DMS53 treated with DMSO at 0.1 percent for 48 hours (cell line): ENCODE data around the gene F7.

Source experiments
- DNase-seq: peaks from one replicate; lab custom pipeline; 2025; ENCODE audit not compliant: unreplicated experiment; lab: John Stamatoyannopoulos, UW

The F7 gene

GRCh38 chr13:113167575-113167974 lies 62.0 kb downstream of the F7 start:
- no peak for DNase-seq

- no peak for DNase-seq
Observed at GRCh38 chr13:113168211-113168610, 62.6 kb downstream of the F7 start.

DNA sequence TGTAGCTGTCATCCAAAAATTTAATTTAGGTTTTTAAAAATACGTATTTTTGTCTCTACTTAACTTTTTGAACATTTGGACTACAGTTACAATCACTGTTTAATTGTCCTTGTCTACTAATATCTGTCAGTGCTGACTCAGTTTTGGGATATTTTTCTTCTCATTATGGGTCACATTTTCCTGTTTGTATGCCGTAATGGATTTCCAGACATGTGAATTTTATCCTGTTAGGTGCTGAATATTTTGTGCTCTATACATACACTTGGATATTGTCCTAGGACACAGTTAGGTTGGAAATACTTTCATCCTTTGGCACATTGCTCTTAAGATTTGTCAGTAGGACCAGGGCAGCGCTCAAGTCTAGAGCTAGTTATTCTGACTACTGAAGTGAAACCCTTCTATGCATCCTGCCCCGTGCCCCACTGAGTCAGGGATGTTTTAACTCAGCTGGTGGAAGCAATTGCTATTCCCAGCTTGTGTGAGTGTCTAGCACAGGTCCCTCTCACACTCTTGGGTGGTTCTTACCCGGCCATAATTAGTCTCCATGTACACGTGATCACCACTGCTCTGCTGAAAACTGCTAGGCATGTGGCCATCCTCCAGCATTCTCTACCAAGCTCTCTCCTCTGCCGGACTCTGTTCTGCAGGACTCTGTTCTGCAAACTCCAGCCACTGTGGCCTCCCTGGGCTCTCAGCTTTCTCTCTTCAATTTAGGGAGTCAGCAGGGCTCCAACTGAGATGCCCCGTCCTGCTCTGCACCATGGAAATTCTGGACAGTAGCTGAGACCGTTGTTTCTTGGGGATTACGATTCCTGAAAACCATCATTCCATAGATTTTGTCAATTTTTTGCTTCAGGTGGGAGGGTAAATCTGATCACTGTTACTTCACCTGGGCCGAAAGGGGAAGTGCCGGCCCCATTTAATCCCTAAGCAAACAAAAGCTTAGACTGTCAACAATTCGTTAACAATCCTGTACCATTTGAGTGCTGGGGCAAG lies 64.0 kb downstream of the F7 start:
- peak; percentile 4 for DNase-seq
